Activated naive CD4-positive, alpha-beta T cell treated with anti-CD3 and anti-CD28 coated beads for 36 hours (primary cell): ENCODE data around the gene EEFSEC. TPM values are rescaled to one million over a fixed set of nuclear protein-coding genes. Genes with fewer than 3 reads are reported as not detected.

Source experiments
- CTCF ChIA-PET: fragments of 350-600 bp; sonication (Branson Sonifier 250); formaldehyde crosslinking; loops from one replicate; lab custom pipeline; 2021; ENCODE audit warnings: antibody characterized with exemption; lab: Charles Lee
- DNase-seq: peaks from one replicate; pipeline ENCODE4 v3.0.0-alpha.2; 2020
- H3K27ac Mint-ChIP-seq: one replicate; pipeline ENCODE4 v1.8.0; 2021; ENCODE audit warnings: mild to moderate bottlenecking, mixed read lengths
- H3K27me3 Mint-ChIP-seq: one replicate; pipeline ENCODE4 v1.8.0; 2021; ENCODE audit warnings: low read depth, mixed read lengths
- H3K36me3 Mint-ChIP-seq: one replicate; pipeline ENCODE4 v1.8.0; 2021; ENCODE audit warnings: low read depth, mixed read lengths
- H3K4me1 Mint-ChIP-seq: one replicate; pipeline ENCODE4 v1.8.0; 2021; ENCODE audit warnings: low read depth, mixed read lengths
- H3K4me3 Mint-ChIP-seq: one replicate; pipeline ENCODE4 v1.8.0; 2021; ENCODE audit warnings: mild to moderate bottlenecking, moderate library complexity, mixed read lengths
- H3K9me3 Mint-ChIP-seq: one replicate; pipeline ENCODE4 v1.8.0; 2021; ENCODE audit warnings: mixed read lengths
- intact Hi-C: fragments of 100-400 bp; cut with micrococcal nuclease; formaldehyde crosslinking; loops from one replicate; pipeline ENCODE4 v1.15.1; 2023
- total RNA-seq, 2 experiments: library from RNA; stranded (reverse); gene quantifications; one replicate each; pipeline ENCODE4 v1.2.3, GENCODE V29; 2021

Gene EEFSEC
- total RNA-seq, 2 experiments from 2014 or later: 11.0 to 11.6 TPM

GRCh38 chr3:128455786-128456748, 302.8 kb downstream of the EEFSEC start:
- Mint-ChIP-seq H3K36me3 (no peaks in the 10 kb centered on the region), H3K4me3 (no peak overlapping the region), H3K9me3 (peaks cover under 1% of the 10 kb centered on the region), H3K27me3 (peaks cover 19% of the 10 kb centered on the region), H3K4me1 (no peaks in the 10 kb centered on the region), H3K27ac (no peak overlapping the region)
- intact Hi-C loops: no loop called here
- no peak for DNase-seq
- CTCF ChIA-PET: no interaction called here

GRCh38 chr3:128456776-128457715, 303.8 kb downstream of the EEFSEC start:
- Mint-ChIP-seq H3K36me3 (no peaks in the 10 kb centered on the region), H3K27me3 (peaks cover 17% of the 10 kb centered on the region), H3K4me3 (no peak overlapping the region), H3K27ac (no peak overlapping the region), H3K9me3 (no peaks in the 10 kb centered on the region), H3K4me1 (no peaks in the 10 kb centered on the region)
- CTCF ChIA-PET: no interaction called here
- DNase-seq: no peak
- intact Hi-C loops: no loop called here

- CTCF ChIA-PET: interaction anchor here (0.6 to 1.2 kb wide), 3 partner anchors 10 to 151 kb away, joined by 3 to 5 read pairs (median 3); no protein-coding TSS in a partner anchor
- intact Hi-C loops: no loop called here
- Mint-ChIP-seq H3K36me3 (no peaks in the 10 kb centered on the region), H3K27me3 (peaks cover 17% of the 10 kb centered on the region), H3K4me3 (no peak overlapping the region), H3K27ac (no peak overlapping the region), H3K4me1 (no peaks in the 10 kb centered on the region), H3K9me3 (no peaks in the 10 kb centered on the region)
- no peak for DNase-seq
These were observed 304.7 kb downstream of the EEFSEC start for GRCh38 chr3:128457937-128458336.

Other genes with a start within 250 kb of the EEFSEC start
- gene KBTBD12, start 238.2 kb upstream of the EEFSEC start, total RNA-seq: not detected
- gene SEC61A1, start 101.0 kb upstream of the EEFSEC start, total RNA-seq: 100 to 1,000 TPM; 115 to 119 TPM
- gene RUVBL1, start 29.7 kb upstream of the EEFSEC start, total RNA-seq: 10 to 100 TPM; 71.6 to 73.1 TPM